CD4-positive, alpha-beta T cell treated with Interleukin-12 subunit alpha and Interleukin-12 subunit beta, for 1 hour (primary cell): ENCODE data around the gene UTS2B.

ENCODE experiments used
- DNase-seq: peaks from one replicate; pipeline ENCODE4 v3.0.0-alpha.2; 2020

UTS2B gene

GRCh38 chr3:191350396-191351090 lies 20.2 kb upstream of the UTS2B start:
- no peak for DNase-seq

- no peak for DNase-seq
These were observed 17.8 kb upstream of the UTS2B start for GRCh38 chr3:191348098-191348497.

- DNase-seq: no peak
These were observed 16.9 kb upstream of the UTS2B start for GRCh38 chr3:191347228-191347627.

GRCh38 chr3:191345334-191345733 lies 15.0 kb upstream of the UTS2B start:
- DNase-seq: no peak

- no peak for DNase-seq
These were observed 13.6 kb upstream of the UTS2B start for GRCh38 chr3:191343913-191344312.

- no peak for DNase-seq
These were observed 12.8 kb upstream of the UTS2B start for GRCh38 chr3:191343115-191343514.

GRCh38 chr3:191342411-191342810 lies 12.1 kb upstream of the UTS2B start:
- DNase-seq: no peak

GRCh38 chr3:191342006-191342405 lies 11.7 kb upstream of the UTS2B start:
- no peak for DNase-seq

GRCh38 chr3:191340966-191341365 lies 10.6 kb upstream of the UTS2B start:
- no peak for DNase-seq

GRCh38 chr3:191340351-191340750 lies 10.0 kb upstream of the UTS2B start:
- no peak for DNase-seq

GRCh38 chr3:191339316-191339917 lies 9.1 kb upstream of the UTS2B start:
- DNase-seq: no peak

GRCh38 chr3:191338177-191338488 lies 7.8 kb upstream of the UTS2B start:
- DNase-seq: no peak

- DNase-seq: no peak
These were observed 6.5 kb upstream of the UTS2B start for GRCh38 chr3:191336833-191337232.

- DNase-seq: no peak
These were observed 4.1 kb upstream of the UTS2B start for GRCh38 chr3:191334346-191334893.

- DNase-seq: no peak
These were observed 3.1 kb upstream of the UTS2B start for GRCh38 chr3:191333298-191333880.

GRCh38 chr3:191331388-191331787 lies 1.1 kb upstream of the UTS2B start:
- no peak for DNase-seq

GRCh38 chr3:191330530-191331048 lies 263 bp upstream of the UTS2B start:
- DNase-seq: no peak

- peak; percentile 63 for DNase-seq
These were observed 1.2 kb downstream of the UTS2B start, which contains the start of gene CCDC50 for GRCh38 chr3:191328962-191329653. TSS of gene CCDC50 (plus strand) at chr3:191329394. CDS start at chr3:191329675, 281 bp downstream.

GRCh38 chr3:191328383-191328961 lies 1.9 kb downstream of the UTS2B start:
- no peak for DNase-seq

- no peak for DNase-seq
These were observed 2.8 kb downstream of the UTS2B start for GRCh38 chr3:191327526-191327925.

GRCh38 chr3:191324936-191325335 lies 5.4 kb downstream of the UTS2B start:
- DNase-seq: no peak

- no peak for DNase-seq
These were observed 9.1 kb downstream of the UTS2B start for GRCh38 chr3:191321019-191321767.
